Keratinocyte (primary cell): ENCODE results near the gene CANT1. TPM values are rescaled to one million over a fixed set of nuclear protein-coding genes. Genes with fewer than 3 reads are reported as not detected.

ENCODE experiments used
- DNase-seq: peaks from one replicate; pipeline ENCODE4 v3.0.0-alpha.2; 2011; ENCODE audit warnings: low read depth, missing footprints, low spot score
- FAIRE-seq: peaks from 2 replicates; lab custom pipeline; 2011; peaks lifted over from hg19 to GRCh38; lab: Jason Lieb, UNC
- H2AFZ ChIP-seq: 2 replicates; pipeline ENCODE4 v1.6.0; 2012; ENCODE audit warnings: low read length, control low read depth, inconsistent platforms; ENCODE audit not compliant: control insufficient read depth
- H3K27ac ChIP-seq: 2 replicates; pipeline ENCODE4 v1.5.1; 2011; ENCODE audit warnings: low read length; ENCODE audit not compliant: control insufficient read depth, insufficient read depth
- H3K27me3 ChIP-seq: 3 replicates; pipeline ENCODE4 v1.6.0; 2011; ENCODE audit warnings: low read length; ENCODE audit not compliant: control insufficient read depth, insufficient read depth; ENCODE audit errors: extremely low read depth
- H3K36me3 ChIP-seq, 2 experiments: 2 replicates in 1 of 2; 3 replicates in 1 of 2; pipeline ENCODE4 v1.5.1; 2011; ENCODE audit warnings: low read length in 2 of 2, mild to moderate bottlenecking in 1 of 2; ENCODE audit not compliant: control insufficient read depth in 2 of 2, insufficient read depth in 2 of 2; ENCODE audit errors: extremely low read depth in 1 of 2
- H3K4me1 ChIP-seq: 3 replicates; pipeline ENCODE4 v1.5.1; 2011; ENCODE audit warnings: low read length; ENCODE audit not compliant: control insufficient read depth, insufficient read depth; ENCODE audit errors: extremely low read depth
- H3K4me2 ChIP-seq: 3 replicates; pipeline ENCODE4 v1.6.0; 2011; ENCODE audit warnings: low read depth, low read length; ENCODE audit not compliant: control insufficient read depth, insufficient read depth; ENCODE audit errors: extremely low read depth
- H3K4me3 ChIP-seq, 3 experiments: fragments of 200-600 bp in 1 of 3; sonication (generic) in 1 of 3; 2 replicates in 2 of 3; 3 replicates in 1 of 3; pipeline ENCODE4 v1.5.1; 2011 to 2016; ENCODE audit warnings: low read length in 3 of 3, mild to moderate bottlenecking in 3 of 3, control low read depth in 2 of 3, inconsistent platforms in 1 of 3, low read depth in 1 of 3, mixed read lengths in 1 of 3, mixed run types in 1 of 3, moderate library complexity in 1 of 3; ENCODE audit not compliant: control insufficient read depth in 2 of 3, insufficient read depth in 2 of 3; ENCODE audit errors: extremely low read depth in 1 of 3
- H3K79me2 ChIP-seq: 2 replicates; pipeline ENCODE4 v1.6.0; 2012; ENCODE audit warnings: low read length; ENCODE audit not compliant: control insufficient read depth, insufficient read depth
- H3K9ac ChIP-seq: 3 replicates; pipeline ENCODE4 v1.6.0; 2011; ENCODE audit warnings: low read length; ENCODE audit not compliant: control insufficient read depth, insufficient read depth; ENCODE audit errors: extremely low read depth
- H3K9me1 ChIP-seq: 3 replicates; pipeline ENCODE4 v1.6.0; 2011; ENCODE audit warnings: low read length; ENCODE audit not compliant: control insufficient read depth, insufficient read depth; ENCODE audit errors: extremely low read depth
- H3K9me3 ChIP-seq: 2 replicates; pipeline ENCODE4 v1.5.1; 2012; ENCODE audit warnings: low read depth, low read length; ENCODE audit not compliant: control insufficient read depth
- H4K20me1 ChIP-seq: 3 replicates; pipeline ENCODE4 v1.6.0; 2011; ENCODE audit warnings: low read length; ENCODE audit not compliant: control insufficient read depth, insufficient read depth; ENCODE audit errors: extremely low read depth
- EZH2 ChIP-seq: IDR thresholded peaks from one replicate; pipeline ENCODE4 v1.6.1; 2012; ENCODE audit warnings: inconsistent platforms, mild to moderate bottlenecking, low read length, moderate library complexity
- dilution Hi-C: fragments of 300-500 bp; cut with MboI; formaldehyde crosslinking; loops from one replicate; pipeline ENCODE4 v1.7.0; 2020; ENCODE audit warnings: low sequenced_read_pairs; ENCODE audit not compliant: extremely low pct_ligation_motif_present
- polyA plus RNA-seq, 5 experiments: library from polyadenylated mRNA; depleted of rRNA in 3 of 5; stranded (reverse) in 3 of 5; stranded (forward) in 1 of 5; unstranded in 1 of 5; fragments of >200 nt; gene quantifications; 1 replicate in 1 of 5; 2 replicates in 3 of 5; 3 replicates in 1 of 5; pipeline versions ENCODE4 v1.2.1 to v1.2.3, GENCODE V29; 2011 to 2012; ENCODE audit warnings: missing spikeins in 2 of 5, low read depth in 1 of 5, low replicate concordance in 1 of 5
- TF ChIP-seq, protein P1 (sequence below), 3 experiments: IDR thresholded peaks in 1 of 3; conservative IDR thresholded peaks in 1 of 3; optimal IDR thresholded peaks in 1 of 3; 2 replicates in 2 of 3; 3 replicates in 1 of 3; pipeline versions ENCODE3 to v1.5.1; 2011; ENCODE audit warnings: low read length in 3 of 3, mild to moderate bottlenecking in 3 of 3, moderate library complexity in 2 of 3, control low read depth in 1 of 3, inconsistent platforms in 1 of 3; ENCODE audit not compliant: insufficient read depth in 2 of 3; ENCODE audit errors: extremely low read depth in 1 of 3

Gene CANT1
- polyA plus RNA-seq, 1 donor (not counting 4 experiments of a cell fraction or from before 2014, with no cell fraction given) = 53.2 TPM

DNA sequence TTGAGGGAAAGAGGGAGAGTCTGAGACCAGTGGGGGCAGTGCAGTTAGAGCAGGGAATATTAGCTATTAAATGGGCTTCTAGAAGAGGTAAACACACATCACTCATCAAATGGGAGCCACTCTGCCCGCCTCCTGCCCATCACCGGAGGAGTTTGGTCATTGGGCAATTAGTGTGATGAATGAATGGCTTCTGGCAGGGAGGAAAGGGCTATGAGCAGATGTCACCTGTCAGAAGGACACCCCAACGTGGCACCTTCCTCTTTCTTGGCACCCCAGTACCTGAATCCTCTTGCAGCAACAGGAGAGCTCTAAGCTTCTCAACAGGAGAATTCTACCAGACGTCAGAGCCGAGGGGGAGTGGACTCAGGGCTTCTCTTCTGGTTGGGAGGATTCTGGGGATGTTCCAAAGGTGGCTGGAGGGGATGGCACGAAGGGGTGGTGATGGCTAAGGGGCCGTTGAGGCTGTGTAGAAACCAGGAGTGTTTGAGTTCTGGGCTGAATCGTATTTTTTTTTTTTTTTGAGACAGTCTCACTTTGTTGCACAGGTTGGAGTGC, 25.4 kb upstream of the CANT1 start:
- Histone ChIP-seq H3K27ac (no peak overlapping the region), H3K27me3 (no peaks in the 10 kb centered on the region), H3K36me3 (no peaks in the 10 kb centered on the region), H3K4me3 (no peak overlapping the region), H4K20me1 (no peaks in the 10 kb centered on the region), H3K4me1 (peaks cover 55% of the 10 kb centered on the region), H3K79me2 (no peaks in the 10 kb centered on the region), H3K9me1 (peaks cover 2% of the 10 kb centered on the region), H3K9ac (no peak overlapping the region), H2AFZ (no peak overlapping the region), H3K4me2 (no peak overlapping the region), H3K9me3 (no peaks in the 10 kb centered on the region)
- FAIRE-seq = no peak
- TF ChIP-seq EZH2 = no peak
- TF ChIP-seq, protein P1, sequence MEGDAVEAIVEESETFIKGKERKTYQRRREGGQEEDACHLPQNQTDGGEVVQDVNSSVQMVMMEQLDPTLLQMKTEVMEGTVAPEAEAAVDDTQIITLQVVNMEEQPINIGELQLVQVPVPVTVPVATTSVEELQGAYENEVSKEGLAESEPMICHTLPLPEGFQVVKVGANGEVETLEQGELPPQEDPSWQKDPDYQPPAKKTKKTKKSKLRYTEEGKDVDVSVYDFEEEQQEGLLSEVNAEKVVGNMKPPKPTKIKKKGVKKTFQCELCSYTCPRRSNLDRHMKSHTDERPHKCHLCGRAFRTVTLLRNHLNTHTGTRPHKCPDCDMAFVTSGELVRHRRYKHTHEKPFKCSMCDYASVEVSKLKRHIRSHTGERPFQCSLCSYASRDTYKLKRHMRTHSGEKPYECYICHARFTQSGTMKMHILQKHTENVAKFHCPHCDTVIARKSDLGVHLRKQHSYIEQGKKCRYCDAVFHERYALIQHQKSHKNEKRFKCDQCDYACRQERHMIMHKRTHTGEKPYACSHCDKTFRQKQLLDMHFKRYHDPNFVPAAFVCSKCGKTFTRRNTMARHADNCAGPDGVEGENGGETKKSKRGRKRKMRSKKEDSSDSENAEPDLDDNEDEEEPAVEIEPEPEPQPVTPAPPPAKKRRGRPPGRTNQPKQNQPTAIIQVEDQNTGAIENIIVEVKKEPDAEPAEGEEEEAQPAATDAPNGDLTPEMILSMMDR (optimal IDR thresholded peaks at IDR 0.05 in 1 of 3, IDR thresholded peaks at IDR 0.05 in 1 of 3, conservative IDR thresholded peaks at IDR 0.05 in 1 of 3; ENCODE audit: extremely low read depth in 1 of 3, insufficient read depth in 2 of 3, low read length in 3 of 3) = no peak
- dilution Hi-C loops = loop anchor here (25.0 kb wide), 1 partner anchor 352 kb away; no protein-coding TSS in a partner anchor
- DNase-seq = no peak

DNA sequence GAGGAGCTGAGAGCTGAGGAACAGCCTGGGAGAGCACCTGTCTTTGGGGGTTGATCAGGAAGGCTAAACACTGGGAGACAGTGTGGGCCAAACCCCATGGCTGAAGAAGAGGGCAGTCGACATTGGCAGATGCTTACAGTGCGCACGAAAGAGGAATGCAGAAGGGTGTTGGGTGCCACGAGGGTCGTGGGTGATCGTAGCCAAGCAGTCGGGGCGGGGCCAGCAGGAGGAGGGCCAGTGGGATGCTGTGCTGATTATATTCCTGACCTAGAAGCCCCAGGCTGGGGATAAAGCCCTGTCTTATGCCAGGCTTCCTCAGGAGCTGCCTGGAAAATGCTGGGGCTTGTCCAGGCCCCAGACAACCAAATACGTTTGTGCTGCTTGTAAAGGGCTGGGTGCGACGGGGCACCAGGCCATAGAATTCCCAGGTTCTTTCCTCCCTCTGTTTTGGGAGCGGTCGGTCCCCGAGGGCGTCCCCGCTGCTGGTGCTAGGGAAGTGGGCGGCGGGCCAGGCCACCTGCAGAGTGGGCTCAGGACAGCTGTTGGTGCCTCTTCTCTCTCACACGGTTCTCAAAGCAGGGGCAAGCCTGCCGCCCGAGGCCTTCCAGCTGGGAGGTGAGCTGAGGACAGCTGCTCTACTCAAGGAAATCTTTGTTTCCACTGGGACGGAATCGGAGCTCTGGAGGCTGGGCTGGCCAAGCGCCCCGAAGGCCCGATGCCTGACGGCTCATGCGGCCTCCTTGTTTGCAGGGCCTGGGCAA, 24.4 kb upstream of the CANT1 start:
- TF ChIP-seq, protein P1 (optimal IDR thresholded peaks at IDR 0.05 in 1 of 3, IDR thresholded peaks at IDR 0.05 in 1 of 3, conservative IDR thresholded peaks at IDR 0.05 in 1 of 3; ENCODE audit: extremely low read depth in 1 of 3, insufficient read depth in 2 of 3, low read length in 3 of 3) = no peak
- no peak for TF ChIP-seq EZH2
- peaks cover 2% of the 10 kb centered on the region for H3K9me1 ChIP-seq
- H3K36me3 ChIP-seq = no peaks in the 10 kb centered on the region
- peak overlapping the region; percentile 51 for H3K4me2 ChIP-seq
- H3K27ac ChIP-seq = peak overlapping the region; percentile 62
- no peaks in the 10 kb centered on the region for H3K79me2 ChIP-seq
- H3K9ac ChIP-seq = peak overlapping the region; percentile 55
- H2AFZ ChIP-seq = peak overlapping the region; percentile 74
- no peaks in the 10 kb centered on the region for H3K27me3 ChIP-seq
- H3K4me3 ChIP-seq = no peak overlapping the region
- DNase-seq (no peak), FAIRE-seq (peak; percentile 68)
- dilution Hi-C loops = loop anchor here (25.0 kb wide), 1 partner anchor 353 kb away; no protein-coding TSS in a partner anchor
- peaks cover 53% of the 10 kb centered on the region for H3K4me1 ChIP-seq
- no peaks in the 10 kb centered on the region for H3K9me3 ChIP-seq
- H4K20me1 ChIP-seq = no peaks in the 10 kb centered on the region
